ENCODE data around the gene TK2. TPM values are rescaled to one million over a fixed set of nuclear protein-coding genes. Genes with fewer than 3 reads are reported as not detected.

The TK2 gene
- total and polyA plus RNA-seq, 2 donors (not counting 1 experiment from before 2014, with no cell fraction given), result 34.8 to 73.7 TPM

DNA sequence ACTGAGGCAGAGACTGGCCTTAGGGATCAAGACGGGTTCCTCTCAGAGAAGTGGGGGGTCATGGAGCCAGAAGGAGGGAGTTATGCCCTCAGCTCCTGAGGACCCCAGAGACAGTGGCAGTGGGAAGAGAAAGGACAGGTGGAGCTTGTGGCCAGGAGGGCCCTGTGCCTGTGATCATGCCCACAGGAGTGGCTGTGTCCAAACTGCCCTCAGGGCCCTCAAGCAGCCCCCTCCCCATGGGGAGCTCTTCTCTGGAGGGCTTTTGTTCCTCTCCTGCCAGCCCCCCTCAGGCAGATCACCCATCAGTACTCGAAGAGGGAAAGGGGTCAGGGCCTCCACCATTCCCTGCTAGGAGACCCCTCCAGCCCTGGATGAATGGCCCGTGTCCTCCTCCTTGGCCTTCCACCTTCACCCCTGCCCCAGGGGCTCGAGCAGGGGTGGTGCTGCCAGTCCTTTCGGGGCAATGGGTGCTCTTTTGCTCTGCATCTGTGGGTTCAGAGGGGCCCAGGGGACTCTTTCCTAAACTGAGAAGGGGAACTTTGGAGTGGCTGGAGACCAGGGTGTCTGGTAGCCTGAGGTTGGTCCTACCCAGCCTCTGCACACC is 70.2 kb downstream of the TK2 start:
- Histone ChIP-seq H3K4me2 (ENCODE audit: extremely low read depth, insufficient read depth, low read length) (no peak overlapping the region), H2AFZ (ENCODE audit: low read length) (no peak overlapping the region), H3K9me3 (ENCODE audit: control insufficient read depth, insufficient read depth, low read depth, low read length) (no peaks in the 10 kb centered on the region), H3K79me2 (ENCODE audit: control insufficient read depth, insufficient read depth, low read length) (no peaks in the 10 kb centered on the region), H3K9ac (ENCODE audit: insufficient read depth, low read length) (no peak overlapping the region), H3K27me3 (ENCODE audit: control insufficient read depth, insufficient read depth, low read length) (peaks cover 6% of the 10 kb centered on the region), H3K27ac (ENCODE audit: insufficient read depth, low read length) (no peak overlapping the region), H3K4me3 (replicated peaks in 1 of 4; ENCODE audit: control extremely low read depth in 1 of 4, insufficient read depth in 1 of 4, low read depth in 3 of 4, low read length in 4 of 4) (no peak overlapping the region), H3K36me3 (ENCODE audit: control insufficient read depth, insufficient read depth, low read length) (no peaks in the 10 kb centered on the region), H4K20me1 (ENCODE audit: control insufficient read depth, extremely low read depth, insufficient read depth, low read length) (no peaks in the 10 kb centered on the region), H3K4me1 (ENCODE audit: control insufficient read depth, extremely low read depth, insufficient read depth, low read length) (no peaks in the 10 kb centered on the region)
- TF ChIP-seq, protein P1, sequence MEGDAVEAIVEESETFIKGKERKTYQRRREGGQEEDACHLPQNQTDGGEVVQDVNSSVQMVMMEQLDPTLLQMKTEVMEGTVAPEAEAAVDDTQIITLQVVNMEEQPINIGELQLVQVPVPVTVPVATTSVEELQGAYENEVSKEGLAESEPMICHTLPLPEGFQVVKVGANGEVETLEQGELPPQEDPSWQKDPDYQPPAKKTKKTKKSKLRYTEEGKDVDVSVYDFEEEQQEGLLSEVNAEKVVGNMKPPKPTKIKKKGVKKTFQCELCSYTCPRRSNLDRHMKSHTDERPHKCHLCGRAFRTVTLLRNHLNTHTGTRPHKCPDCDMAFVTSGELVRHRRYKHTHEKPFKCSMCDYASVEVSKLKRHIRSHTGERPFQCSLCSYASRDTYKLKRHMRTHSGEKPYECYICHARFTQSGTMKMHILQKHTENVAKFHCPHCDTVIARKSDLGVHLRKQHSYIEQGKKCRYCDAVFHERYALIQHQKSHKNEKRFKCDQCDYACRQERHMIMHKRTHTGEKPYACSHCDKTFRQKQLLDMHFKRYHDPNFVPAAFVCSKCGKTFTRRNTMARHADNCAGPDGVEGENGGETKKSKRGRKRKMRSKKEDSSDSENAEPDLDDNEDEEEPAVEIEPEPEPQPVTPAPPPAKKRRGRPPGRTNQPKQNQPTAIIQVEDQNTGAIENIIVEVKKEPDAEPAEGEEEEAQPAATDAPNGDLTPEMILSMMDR (conservative IDR thresholded peaks at IDR 0.05 in 1 of 2, IDR thresholded peaks at IDR 0.05 in 1 of 2; ENCODE audit: low read depth in 1 of 2, low read length in 2 of 2), result no peak
- no peak for TF ChIP-seq EZH2 (IDR thresholded peaks at IDR 0.05; ENCODE audit: low read length, missing control alignments)
- no peak for DNase-seq (ENCODE audit: low read depth in 2 of 2)

DNA sequence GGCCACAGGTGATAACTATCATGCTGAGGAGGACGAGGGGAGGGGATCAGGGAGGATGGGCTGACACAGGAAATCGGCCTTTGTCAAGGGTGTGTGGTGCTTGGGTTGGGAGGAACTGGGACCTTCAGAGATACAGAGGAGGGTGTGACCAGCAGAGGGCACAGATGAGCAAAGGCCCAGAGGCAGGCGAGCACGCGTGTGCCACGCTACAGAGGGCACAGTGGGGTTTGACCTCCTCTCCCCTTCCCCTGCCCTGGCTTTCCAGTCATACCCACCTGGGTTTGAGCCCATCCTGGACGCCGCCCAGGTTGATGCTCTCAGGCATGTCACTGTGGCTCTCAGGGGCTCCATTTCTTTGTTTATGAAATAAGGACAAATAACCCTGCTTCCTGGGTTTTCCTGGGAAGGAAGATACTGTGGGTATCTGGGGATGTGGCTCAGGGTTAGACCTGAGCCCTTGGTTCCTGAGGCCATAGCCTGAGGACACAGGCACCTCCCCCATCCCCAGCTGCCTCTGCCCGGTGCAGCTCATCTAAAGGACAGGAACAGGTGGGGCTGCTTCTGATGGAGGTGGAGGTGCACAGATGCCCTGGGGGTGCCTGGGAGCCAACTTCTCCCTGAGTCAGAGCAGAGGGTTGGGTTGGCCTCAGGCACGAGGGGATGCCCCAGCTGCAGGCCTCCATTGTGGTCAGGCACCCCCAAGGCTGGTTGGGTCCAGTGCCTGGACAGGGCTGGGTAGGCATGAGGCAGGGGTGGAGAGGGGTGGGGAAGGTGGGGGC is 71.0 kb downstream of the TK2 start:
- no peak overlapping the region for H3K27ac ChIP-seq (ENCODE audit: insufficient read depth, low read length)
- no peaks in the 10 kb centered on the region for H3K79me2 ChIP-seq (ENCODE audit: control insufficient read depth, insufficient read depth, low read length)
- no peak overlapping the region for H3K4me2 ChIP-seq (ENCODE audit: extremely low read depth, insufficient read depth, low read length)
- no peak overlapping the region for H3K9ac ChIP-seq (ENCODE audit: insufficient read depth, low read length)
- no peak overlapping the region for H3K4me3 ChIP-seq (replicated peaks in 1 of 4; ENCODE audit: control extremely low read depth in 1 of 4, insufficient read depth in 1 of 4, low read depth in 3 of 4, low read length in 4 of 4)
- no peaks in the 10 kb centered on the region for H3K9me3 ChIP-seq (ENCODE audit: control insufficient read depth, insufficient read depth, low read depth, low read length)
- peak overlapping the region; percentile 49 for H2AFZ ChIP-seq (ENCODE audit: low read length)
- H3K4me1 ChIP-seq (ENCODE audit: control insufficient read depth, extremely low read depth, insufficient read depth, low read length), result no peaks in the 10 kb centered on the region
- DNase-seq (ENCODE audit: low read depth in 2 of 2), result peak; percentile 39 to 48
- no peaks in the 10 kb centered on the region for H3K36me3 ChIP-seq (ENCODE audit: control insufficient read depth, insufficient read depth, low read length)
- peaks cover 6% of the 10 kb centered on the region for H3K27me3 ChIP-seq (ENCODE audit: control insufficient read depth, insufficient read depth, low read length)
- no peak for TF ChIP-seq EZH2 (IDR thresholded peaks at IDR 0.05; ENCODE audit: low read length, missing control alignments)
- TF ChIP-seq, protein P1 (conservative IDR thresholded peaks at IDR 0.05 in 1 of 2, IDR thresholded peaks at IDR 0.05 in 1 of 2; ENCODE audit: low read depth in 1 of 2, low read length in 2 of 2), result peak; percentile 74 to 80
- no peaks in the 10 kb centered on the region for H4K20me1 ChIP-seq (ENCODE audit: control insufficient read depth, extremely low read depth, insufficient read depth, low read length)

DNA sequence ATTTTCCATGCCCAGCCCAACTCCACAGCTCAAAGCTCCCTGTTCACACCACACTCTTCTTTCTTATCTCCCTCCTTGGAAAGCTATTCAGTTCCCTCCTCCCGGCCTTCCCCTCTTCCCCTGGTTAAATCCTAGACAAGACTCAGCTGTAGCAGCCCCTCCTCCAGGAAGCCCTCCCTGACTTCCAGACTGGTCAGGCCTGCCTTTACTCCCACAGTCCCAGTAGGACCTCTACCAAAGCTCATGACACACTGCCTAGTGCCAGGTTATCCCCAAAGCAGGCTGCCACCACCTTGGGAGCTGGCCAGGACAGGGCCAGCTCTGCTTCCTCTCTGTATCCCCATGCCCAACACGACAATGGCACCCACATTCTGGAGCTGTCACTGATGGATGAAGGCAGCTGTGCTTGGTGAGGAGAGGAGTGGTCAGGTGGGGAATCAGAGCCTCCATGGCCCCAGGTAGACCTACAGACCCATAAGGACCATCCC is 72.8 kb downstream of the TK2 start:
- H3K27me3 ChIP-seq (ENCODE audit: control insufficient read depth, insufficient read depth, low read length), result peaks cover 6% of the 10 kb centered on the region

More for the DNA sequence above, 72.8 kb downstream of the TK2 start:
- Histone ChIP-seq H3K9ac (ENCODE audit: insufficient read depth, low read length) (no peak overlapping the region), H4K20me1 (ENCODE audit: control insufficient read depth, extremely low read depth, insufficient read depth, low read length) (no peaks in the 10 kb centered on the region), H3K27ac (ENCODE audit: insufficient read depth, low read length) (no peak overlapping the region), H3K4me3 (replicated peaks in 1 of 4; ENCODE audit: control extremely low read depth in 1 of 4, insufficient read depth in 1 of 4, low read depth in 3 of 4, low read length in 4 of 4) (no peak overlapping the region), H3K9me3 (ENCODE audit: control insufficient read depth, insufficient read depth, low read depth, low read length) (no peaks in the 10 kb centered on the region), H3K36me3 (ENCODE audit: control insufficient read depth, insufficient read depth, low read length) (no peaks in the 10 kb centered on the region), H3K79me2 (ENCODE audit: control insufficient read depth, insufficient read depth, low read length) (no peaks in the 10 kb centered on the region), H3K4me1 (ENCODE audit: control insufficient read depth, extremely low read depth, insufficient read depth, low read length) (no peaks in the 10 kb centered on the region), H3K4me2 (ENCODE audit: extremely low read depth, insufficient read depth, low read length) (no peak overlapping the region), H2AFZ (ENCODE audit: low read length) (no peak overlapping the region)
- no peak for DNase-seq (ENCODE audit: low read depth in 2 of 2)
- no peak for TF ChIP-seq EZH2 (IDR thresholded peaks at IDR 0.05; ENCODE audit: low read length, missing control alignments)
- TF ChIP-seq, protein P1 (conservative IDR thresholded peaks at IDR 0.05 in 1 of 2, IDR thresholded peaks at IDR 0.05 in 1 of 2; ENCODE audit: low read depth in 1 of 2, low read length in 2 of 2), result no peak

Data from fibroblast of lung (primary cell).